22Rv1 (cell line): ENCODE results near the gene HGF.
A peak's percentile ranks its signal among the peaks of the same experiment; 100 is the strongest.

Experiments used
- H3K27ac ChIP-seq: fragments of 450-650 bp; 2 replicates; pipeline ENCODE4 v1.5.1; 2017
- ZFX ChIP-seq: fragments of 450-650 bp; IDR thresholded peaks from 2 replicates; pipeline ENCODE4 v1.6.1; 2017; ENCODE audit warnings: antibody characterized with exemption, borderline replicate concordance
- TF ChIP-seq, protein P1 (sequence below): fragments of 450-650 bp; IDR thresholded peaks from 2 replicates; pipeline ENCODE4 v1.5.1; 2017; ENCODE audit warnings: mild to moderate bottlenecking

HGF gene

DNA sequence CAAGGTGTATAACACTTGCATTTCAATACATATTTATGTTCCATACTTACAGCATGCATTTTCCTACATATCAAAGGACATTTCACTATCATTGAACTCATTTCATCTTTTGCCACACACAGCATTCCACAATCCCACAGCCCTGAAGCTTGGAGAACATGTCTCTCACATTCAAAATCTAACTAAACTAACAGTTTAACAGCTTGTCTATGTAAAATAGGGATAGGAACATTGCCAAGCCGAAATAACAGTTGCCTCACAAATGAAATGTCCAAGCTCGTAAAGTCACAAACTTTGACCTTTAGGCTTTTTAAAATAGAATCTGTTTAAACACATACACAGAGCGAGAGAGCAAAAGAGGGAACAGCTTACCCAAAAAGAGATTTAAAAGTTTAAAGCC lies 65.3 kb downstream of the HGF start:
- TF ChIP-seq ZFX = no peak
- H3K27ac ChIP-seq = peak overlapping the region; percentile 92

DNA sequence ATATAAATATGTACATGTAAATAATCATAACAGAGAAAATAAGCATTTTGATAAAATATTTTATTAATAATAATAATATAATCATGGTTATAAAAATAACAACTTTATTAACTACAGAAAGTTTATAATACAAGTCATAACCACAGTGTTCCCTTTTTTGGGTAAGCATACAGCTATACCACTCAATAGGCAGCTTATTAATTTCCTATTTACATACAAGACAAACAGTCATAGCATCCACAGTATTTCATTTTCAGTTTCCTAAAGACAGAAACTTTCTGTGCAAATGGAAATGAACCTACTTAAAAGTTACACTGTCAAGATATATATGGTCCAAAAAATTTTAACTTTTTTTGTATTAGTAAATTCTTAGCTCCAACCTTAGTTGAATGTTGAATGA lies 70.9 kb downstream of the HGF start:
- peak overlapping the region; percentile 92 for H3K27ac ChIP-seq
- TF ChIP-seq ZFX = no peak
- TF ChIP-seq, protein P1, sequence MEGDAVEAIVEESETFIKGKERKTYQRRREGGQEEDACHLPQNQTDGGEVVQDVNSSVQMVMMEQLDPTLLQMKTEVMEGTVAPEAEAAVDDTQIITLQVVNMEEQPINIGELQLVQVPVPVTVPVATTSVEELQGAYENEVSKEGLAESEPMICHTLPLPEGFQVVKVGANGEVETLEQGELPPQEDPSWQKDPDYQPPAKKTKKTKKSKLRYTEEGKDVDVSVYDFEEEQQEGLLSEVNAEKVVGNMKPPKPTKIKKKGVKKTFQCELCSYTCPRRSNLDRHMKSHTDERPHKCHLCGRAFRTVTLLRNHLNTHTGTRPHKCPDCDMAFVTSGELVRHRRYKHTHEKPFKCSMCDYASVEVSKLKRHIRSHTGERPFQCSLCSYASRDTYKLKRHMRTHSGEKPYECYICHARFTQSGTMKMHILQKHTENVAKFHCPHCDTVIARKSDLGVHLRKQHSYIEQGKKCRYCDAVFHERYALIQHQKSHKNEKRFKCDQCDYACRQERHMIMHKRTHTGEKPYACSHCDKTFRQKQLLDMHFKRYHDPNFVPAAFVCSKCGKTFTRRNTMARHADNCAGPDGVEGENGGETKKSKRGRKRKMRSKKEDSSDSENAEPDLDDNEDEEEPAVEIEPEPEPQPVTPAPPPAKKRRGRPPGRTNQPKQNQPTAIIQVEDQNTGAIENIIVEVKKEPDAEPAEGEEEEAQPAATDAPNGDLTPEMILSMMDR = no peak

DNA sequence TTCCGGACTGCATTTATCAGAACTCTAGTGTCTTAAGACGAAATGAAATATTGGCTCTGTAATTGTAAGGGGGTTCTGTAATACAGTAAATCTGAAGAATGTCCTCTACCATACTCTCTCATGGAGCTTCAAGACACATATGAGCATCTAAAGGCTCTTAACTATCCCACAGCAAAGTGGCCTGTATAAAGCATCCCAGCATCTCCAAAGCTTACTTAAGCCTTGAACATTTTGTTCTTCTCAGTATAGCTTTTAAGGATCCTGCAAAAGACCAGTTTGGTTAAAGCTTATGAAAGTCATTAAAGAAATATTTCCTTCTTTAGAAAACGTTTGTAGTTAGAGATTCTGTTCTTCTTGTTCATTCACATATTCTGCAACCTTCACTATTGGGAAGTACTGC lies 75.1 kb downstream of the HGF start:
- TF ChIP-seq, protein P1 = no peak
- TF ChIP-seq ZFX = no peak
- peak overlapping the region; percentile 94 for H3K27ac ChIP-seq

DNA sequence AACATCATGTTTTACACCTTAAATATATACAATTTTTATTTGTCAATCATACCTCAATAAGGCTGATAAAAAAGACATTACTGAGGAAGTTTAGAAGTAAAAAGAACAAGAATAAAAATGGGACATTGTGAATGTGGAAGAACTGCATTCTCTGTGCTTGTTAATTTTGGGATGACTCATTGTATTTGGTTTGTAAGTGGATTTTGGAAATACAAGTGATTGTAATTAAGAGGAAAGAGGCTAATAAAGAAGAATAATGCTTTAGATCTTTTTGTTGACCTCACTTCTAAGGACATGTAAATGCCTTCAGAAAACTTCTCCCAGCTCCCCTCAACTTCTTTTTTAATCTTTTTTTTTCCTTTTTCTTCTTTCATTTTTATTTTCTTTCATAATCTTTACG lies 76.0 kb downstream of the HGF start:
- TF ChIP-seq ZFX = no peak
- TF ChIP-seq, protein P1 = no peak
- H3K27ac ChIP-seq = peak overlapping the region; percentile 94

DNA sequence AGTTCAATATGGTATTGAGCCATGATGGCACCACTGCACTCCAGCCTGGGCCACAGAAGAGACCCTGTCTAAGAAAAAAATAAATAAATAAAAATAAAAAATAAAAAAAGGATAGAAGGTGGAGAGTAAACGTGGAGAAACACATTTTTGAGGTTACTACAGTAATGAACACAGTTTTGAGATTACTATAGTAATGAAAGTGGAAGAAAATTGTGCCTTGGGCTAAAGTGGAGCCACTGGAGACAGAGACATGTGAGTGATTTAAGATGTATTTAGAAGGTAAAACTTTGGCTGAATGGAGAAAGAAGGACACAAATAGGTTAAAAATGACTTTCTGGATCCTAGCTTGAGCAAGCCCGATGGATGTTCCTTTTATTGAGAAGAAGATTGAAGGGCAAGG lies 76.8 kb downstream of the HGF start:
- peak overlapping the region; percentile 94 for H3K27ac ChIP-seq
- TF ChIP-seq, protein P1 = no peak
- no peak for TF ChIP-seq ZFX

DNA sequence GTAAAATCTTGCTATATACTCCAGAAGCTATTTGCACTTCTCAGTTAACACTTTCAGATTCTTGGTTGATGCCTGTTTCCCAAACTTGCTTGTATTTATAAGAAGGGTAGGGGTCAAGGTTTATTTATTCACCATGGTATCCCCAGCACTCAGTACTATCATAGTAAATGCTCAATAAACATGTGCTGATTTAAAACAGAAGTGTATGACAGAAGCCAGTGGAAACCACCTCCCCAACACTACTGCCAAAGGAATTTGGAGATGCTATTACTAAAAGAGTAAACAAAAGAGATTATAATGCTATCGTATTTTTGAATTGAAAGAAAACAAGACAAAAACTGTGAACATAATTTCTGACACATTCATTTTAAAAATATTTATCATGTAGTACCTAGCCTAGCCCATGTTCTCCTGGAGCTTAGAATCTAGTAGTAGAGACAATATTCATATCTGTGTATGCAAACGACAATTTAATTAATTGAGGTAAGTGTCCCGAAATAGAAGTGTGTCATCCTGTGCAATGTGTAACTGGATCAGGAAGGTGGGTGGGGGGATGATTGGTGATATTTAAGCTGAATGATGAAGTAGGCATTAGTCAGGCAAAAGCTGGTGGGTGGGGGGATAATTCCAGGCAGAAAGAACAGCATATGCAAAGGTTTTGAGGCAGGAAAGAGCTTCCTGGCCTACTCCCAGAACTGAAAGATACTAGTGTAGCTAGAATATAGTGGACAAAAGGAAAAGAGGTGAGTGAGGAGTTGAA lies 77.5 kb downstream of the HGF start:
- peak overlapping the region; percentile 94 for H3K27ac ChIP-seq
- TF ChIP-seq, protein P1 = no peak
- no peak for TF ChIP-seq ZFX

DNA sequence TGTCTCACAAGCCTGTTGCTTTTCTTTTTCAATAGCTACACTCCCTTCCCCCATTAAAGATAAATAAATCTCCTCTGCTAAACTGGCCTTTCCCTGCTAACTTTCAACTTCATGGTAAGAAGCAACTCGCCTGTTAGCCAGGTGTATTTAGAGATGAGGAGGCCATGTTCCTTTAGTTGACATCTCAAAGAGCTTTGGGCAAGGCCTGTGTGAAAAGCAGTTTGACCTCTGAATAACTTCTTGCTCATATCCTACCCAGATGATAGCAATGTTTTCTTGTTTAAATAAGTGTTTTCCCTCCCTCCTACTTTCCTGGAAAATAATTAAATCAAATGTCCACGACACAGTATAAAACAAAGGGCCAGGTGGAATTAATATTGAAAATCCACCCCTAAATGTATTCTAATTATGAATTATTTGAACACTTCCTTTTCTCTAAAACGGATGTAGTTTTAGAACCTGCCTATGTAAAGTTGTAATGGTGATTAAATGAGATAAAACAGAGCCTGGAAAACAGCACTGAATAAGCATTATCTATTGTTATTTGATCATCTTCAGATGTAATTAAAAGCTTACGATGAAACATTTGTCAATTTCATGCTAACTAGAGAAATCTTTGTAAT lies 78.5 kb downstream of the HGF start:
- H3K27ac ChIP-seq = peak overlapping the region; percentile 94
- TF ChIP-seq ZFX = no peak
- TF ChIP-seq, protein P1 = no peak
